HUDEP-2 (cell line): ENCODE data around the gene PDE8B.

Source experiments
- DNase-seq, 76 experiments: peaks; one replicate each; lab custom pipeline; 2025; ENCODE audit not compliant: unreplicated experiment in 76 of 76; lab: John Stamatoyannopoulos, UW

PDE8B gene

GRCh38 chr5:77282337-77283027, 72.0 kb downstream of the PDE8B start:
- no peak for DNase-seq

GRCh38 chr5:77285251-77285841, 74.9 kb downstream of the PDE8B start:
- no peak for DNase-seq

GRCh38 chr5:77292026-77292757, 81.7 kb downstream of the PDE8B start:
- DNase-seq = no peak

GRCh38 chr5:77294185-77294584, 83.7 kb downstream of the PDE8B start:
- DNase-seq = no peak

- no peak for DNase-seq
Observed at GRCh38 chr5:77295863-77296378, 85.4 kb downstream of the PDE8B start.

GRCh38 chr5:77298146-77298545, 87.7 kb downstream of the PDE8B start:
- DNase-seq = no peak

GRCh38 chr5:77300451-77300850, 90.0 kb downstream of the PDE8B start:
- no peak for DNase-seq

- DNase-seq = no peak
Observed at GRCh38 chr5:77301447-77301883, 91.0 kb downstream of the PDE8B start.

GRCh38 chr5:77302247-77302646, 91.8 kb downstream of the PDE8B start:
- DNase-seq = no peak

- no peak for DNase-seq
Observed at GRCh38 chr5:77302653-77303052, 92.2 kb downstream of the PDE8B start.

- DNase-seq = no peak
Observed at GRCh38 chr5:77304388-77304787, 93.9 kb downstream of the PDE8B start.

- no peak for DNase-seq
Observed at GRCh38 chr5:77305222-77305846, 94.9 kb downstream of the PDE8B start.

- DNase-seq = no peak
Observed at GRCh38 chr5:77305956-77306355, 95.5 kb downstream of the PDE8B start.

GRCh38 chr5:77306531-77306930, 96.1 kb downstream of the PDE8B start:
- DNase-seq = no peak

GRCh38 chr5:77308154-77308960, 97.9 kb downstream of the PDE8B start:
- DNase-seq = no peak

- no peak for DNase-seq
Observed at GRCh38 chr5:77309140-77309539, 98.7 kb downstream of the PDE8B start.

GRCh38 chr5:77310494-77311213, 100.2 kb downstream of the PDE8B start:
- no peak for DNase-seq

GRCh38 chr5:77311214-77311571, 100.7 kb downstream of the PDE8B start:
- no peak for DNase-seq

- DNase-seq = no peak
Observed at GRCh38 chr5:77312413-77312812, 101.9 kb downstream of the PDE8B start.
